GM21367 (cell line): ENCODE measurements around the gene XKR7.

Experiments used
- ATAC-seq: cut with Tn5 transposase; IDR thresholded peaks from one replicate; pipeline ENCODE4 v1.9.1; 2021; ENCODE audit not compliant: unreplicated experiment

The XKR7 gene

GRCh38 chr20:32036716-32037485 is 69.0 kb downstream of the XKR7 start:
- ATAC-seq: no peak

- no peak for ATAC-seq
Observed at GRCh38 chr20:32037929-32038328, 70.0 kb downstream of the XKR7 start.

- ATAC-seq: no peak
Observed at GRCh38 chr20:32040142-32040953, 72.4 kb downstream of the XKR7 start.

GRCh38 chr20:32045999-32046398 is 78.0 kb downstream of the XKR7 start:
- ATAC-seq: no peak

- no peak for ATAC-seq
Observed at GRCh38 chr20:32050324-32050841, 82.4 kb downstream of the XKR7 start.

- ATAC-seq: no peak
Observed at GRCh38 chr20:32050851-32051556, 83.1 kb downstream of the XKR7 start.

- no peak for ATAC-seq
Observed at GRCh38 chr20:32051720-32052089, 83.8 kb downstream of the XKR7 start.

GRCh38 chr20:32052090-32052777 is 84.3 kb downstream of the XKR7 start, which contains the start of gene HCK:
Gene HCK (plus strand): TSS chr20:32052242.
- ATAC-seq: no peak

GRCh38 chr20:32052778-32053362 is 84.9 kb downstream of the XKR7 start:
- ATAC-seq: no peak
